KOPT-K1 (cell line): ENCODE measurements around the gene GABRB1.

ENCODE experiments used
- H3K27ac ChIP-seq: fragments of 200-600 bp; sonication (generic); 2 replicates; pipeline ENCODE4 v1.5.1; 2016; ENCODE audit warnings: antibody characterized with exemption, mild to moderate bottlenecking, low read depth, low read length; ENCODE audit not compliant: poor library complexity, severe bottlenecking
- H3K36me3 ChIP-seq: fragments of 200-600 bp; sonication (generic); 2 replicates; pipeline ENCODE4 v1.5.1; 2017; ENCODE audit warnings: antibody characterized with exemption, mild to moderate bottlenecking, low read length, moderate library complexity; ENCODE audit not compliant: insufficient read depth
- H3K9me3 ChIP-seq: fragments of 200-600 bp; sonication (generic); 2 replicates; pipeline ENCODE4 v1.5.1; 2017; ENCODE audit warnings: antibody characterized with exemption, low read length, mild to moderate bottlenecking; ENCODE audit not compliant: insufficient read depth, poor library complexity, severe bottlenecking

The GABRB1 gene

GRCh38 chr4:47315346-47315745 is 284.0 kb downstream of the GABRB1 start:
- H3K9me3 ChIP-seq, result no peaks in the 10 kb centered on the region
- H3K27ac ChIP-seq, result no peak overlapping the region
- no peaks in the 10 kb centered on the region for H3K36me3 ChIP-seq

- H3K9me3 ChIP-seq, result no peaks in the 10 kb centered on the region
Measured at GRCh38 chr4:47326025-47326424, 294.7 kb downstream of the GABRB1 start.

GRCh38 chr4:47330866-47331265 is 299.5 kb downstream of the GABRB1 start:
- Histone ChIP-seq H3K27ac (no peak overlapping the region), H3K36me3 (no peaks in the 10 kb centered on the region)

More at GRCh38 chr4:47326025-47326424, 294.7 kb downstream of the GABRB1 start:
- no peak overlapping the region for H3K27ac ChIP-seq
- H3K36me3 ChIP-seq, result no peaks in the 10 kb centered on the region

GRCh38 chr4:47334652-47335051 is 303.3 kb downstream of the GABRB1 start:
- Histone ChIP-seq H3K36me3 (no peaks in the 10 kb centered on the region), H3K27ac (no peak overlapping the region), H3K9me3 (no peaks in the 10 kb centered on the region)

More at GRCh38 chr4:47330866-47331265, 299.5 kb downstream of the GABRB1 start:
- H3K9me3 ChIP-seq, result no peaks in the 10 kb centered on the region

GRCh38 chr4:47337893-47338292 is 306.5 kb downstream of the GABRB1 start:
- no peaks in the 10 kb centered on the region for H3K9me3 ChIP-seq
- no peak overlapping the region for H3K27ac ChIP-seq
- no peaks in the 10 kb centered on the region for H3K36me3 ChIP-seq

- Histone ChIP-seq H3K9me3 (no peaks in the 10 kb centered on the region), H3K27ac (no peak overlapping the region), H3K36me3 (no peaks in the 10 kb centered on the region)
Measured at GRCh38 chr4:47340914-47341313, 309.5 kb downstream of the GABRB1 start.

- Histone ChIP-seq H3K36me3 (no peaks in the 10 kb centered on the region), H3K27ac (no peak overlapping the region)
Measured at GRCh38 chr4:47342796-47343195, 311.4 kb downstream of the GABRB1 start.

GRCh38 chr4:47349326-47349725 is 318.0 kb downstream of the GABRB1 start:
- Histone ChIP-seq H3K27ac (no peak overlapping the region), H3K9me3 (no peaks in the 10 kb centered on the region)

More at GRCh38 chr4:47342796-47343195, 311.4 kb downstream of the GABRB1 start:
- H3K9me3 ChIP-seq, result no peaks in the 10 kb centered on the region

GRCh38 chr4:47355568-47355967 is 324.2 kb downstream of the GABRB1 start:
- H3K27ac ChIP-seq, result no peak overlapping the region
- H3K36me3 ChIP-seq, result no peaks in the 10 kb centered on the region

More at GRCh38 chr4:47349326-47349725, 318.0 kb downstream of the GABRB1 start:
- no peaks in the 10 kb centered on the region for H3K36me3 ChIP-seq

GRCh38 chr4:47359891-47360290 is 328.5 kb downstream of the GABRB1 start:
- Histone ChIP-seq H3K9me3 (no peaks in the 10 kb centered on the region), H3K27ac (no peak overlapping the region), H3K36me3 (no peaks in the 10 kb centered on the region)

More at GRCh38 chr4:47355568-47355967, 324.2 kb downstream of the GABRB1 start:
- no peaks in the 10 kb centered on the region for H3K9me3 ChIP-seq

- Histone ChIP-seq H3K9me3 (no peaks in the 10 kb centered on the region), H3K36me3 (no peaks in the 10 kb centered on the region), H3K27ac (no peak overlapping the region)
Measured at GRCh38 chr4:47367761-47368160, 336.4 kb downstream of the GABRB1 start.

- Histone ChIP-seq H3K27ac (no peak overlapping the region), H3K9me3 (no peaks in the 10 kb centered on the region), H3K36me3 (no peaks in the 10 kb centered on the region)
Measured at GRCh38 chr4:47368211-47368610, 336.8 kb downstream of the GABRB1 start.

- Histone ChIP-seq H3K36me3 (no peaks in the 10 kb centered on the region), H3K9me3 (no peaks in the 10 kb centered on the region), H3K27ac (no peak overlapping the region)
Measured at GRCh38 chr4:47372561-47372960, 341.2 kb downstream of the GABRB1 start.

GRCh38 chr4:47373174-47373573 is 341.8 kb downstream of the GABRB1 start:
- Histone ChIP-seq H3K36me3 (no peaks in the 10 kb centered on the region), H3K27ac (no peak overlapping the region), H3K9me3 (no peaks in the 10 kb centered on the region)

GRCh38 chr4:47373709-47374108 is 342.3 kb downstream of the GABRB1 start:
- Histone ChIP-seq H3K27ac (no peak overlapping the region), H3K36me3 (no peaks in the 10 kb centered on the region), H3K9me3 (no peaks in the 10 kb centered on the region)

- no peaks in the 10 kb centered on the region for H3K36me3 ChIP-seq
- no peaks in the 10 kb centered on the region for H3K9me3 ChIP-seq
- H3K27ac ChIP-seq, result no peak overlapping the region
Measured at GRCh38 chr4:47374477-47374876, 343.1 kb downstream of the GABRB1 start.
